ENCODE results near the gene POF1B. TPM values are rescaled to one million over a fixed set of nuclear protein-coding genes. Genes with fewer than 3 reads are reported as not detected.

The POF1B gene, protein sequence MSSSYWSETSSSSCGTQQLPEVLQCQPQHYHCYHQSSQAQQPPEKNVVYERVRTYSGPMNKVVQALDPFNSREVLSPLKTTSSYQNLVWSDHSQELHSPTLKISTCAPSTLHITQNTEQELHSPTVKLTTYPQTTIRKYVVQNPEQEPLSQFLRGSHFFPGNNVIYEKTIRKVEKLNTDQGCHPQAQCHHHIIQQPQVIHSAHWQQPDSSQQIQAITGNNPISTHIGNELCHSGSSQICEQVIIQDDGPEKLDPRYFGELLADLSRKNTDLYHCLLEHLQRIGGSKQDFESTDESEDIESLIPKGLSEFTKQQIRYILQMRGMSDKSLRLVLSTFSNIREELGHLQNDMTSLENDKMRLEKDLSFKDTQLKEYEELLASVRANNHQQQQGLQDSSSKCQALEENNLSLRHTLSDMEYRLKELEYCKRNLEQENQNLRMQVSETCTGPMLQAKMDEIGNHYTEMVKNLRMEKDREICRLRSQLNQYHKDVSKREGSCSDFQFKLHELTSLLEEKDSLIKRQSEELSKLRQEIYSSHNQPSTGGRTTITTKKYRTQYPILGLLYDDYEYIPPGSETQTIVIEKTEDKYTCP
- total RNA-seq (2012; rRNA removed) (not detected in 2 replicates), polyA plus RNA-seq (2012; rRNA removed) (not detected in 2 replicates), Bru-seq, nascent RNA (percentile 8 among the genes with signal in this experiment), BruChase-seq, experiment 1, labeled RNA remaining after a 6-hour chase (percentile 3 among the genes with signal in this experiment), BruChase-seq, experiment 2, labeled RNA remaining after a 2-hour chase (percentile 2 among the genes with signal in this experiment)
- polyA plus RNA-seq (2012; cell fraction: cytosol; rRNA removed): not detected in 2 replicates
- not detected in 2 replicates for polyA plus RNA-seq (2012; cell fraction: nucleus; rRNA removed; ENCODE audit: low replicate concordance)
- long read RNA-seq: 0 reads

DNA sequence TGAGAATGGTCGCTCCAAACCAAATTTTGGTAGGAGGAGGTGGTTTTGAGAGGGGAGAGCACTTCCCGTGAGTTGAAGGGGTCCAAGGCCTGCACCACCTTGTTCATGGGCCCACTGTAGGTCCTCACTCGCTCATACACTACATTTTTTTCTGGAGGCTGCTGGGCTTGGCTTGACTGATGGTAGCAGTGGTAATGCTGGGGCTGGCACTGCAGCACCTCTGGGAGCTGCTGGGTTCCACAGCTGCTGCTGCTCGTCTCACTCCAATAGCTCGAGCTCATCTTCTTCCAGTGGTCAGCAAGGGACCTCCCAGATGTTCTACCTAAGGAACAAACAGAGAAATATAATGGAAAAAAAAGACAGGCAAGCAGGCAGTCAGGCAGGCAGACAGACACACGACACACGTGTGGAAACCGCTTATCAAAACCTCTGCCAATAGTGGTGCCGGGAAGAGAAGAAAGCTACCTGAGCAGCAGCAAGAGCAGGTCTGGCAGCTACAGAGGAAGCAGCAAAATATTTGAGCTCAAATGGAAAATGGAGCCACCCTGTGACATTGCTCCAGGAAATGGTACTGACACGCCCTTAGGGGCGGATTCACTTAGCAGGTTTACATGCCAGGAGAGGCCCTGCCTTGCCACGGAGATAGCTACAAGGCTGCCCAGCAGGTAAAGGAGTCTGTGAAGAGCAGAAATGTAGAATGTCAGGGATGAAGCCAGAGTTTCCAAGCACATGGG lies at the start of gene POF1B:
POF1B (minus strand) TSS at position 492 of the 734 bp plus-strand sequence; CDS start at position 281, 211 bp downstream.
- in situ Hi-C loops (cut with MboI; ENCODE audit: low sequenced_read_pairs): no loop called here
- no peak within 1 kb of the TSS for H2BK20ac ChIP-seq (ENCODE audit: low read depth, low read length)
- no peaks in the 10 kb centered on the region for H3K27me3 ChIP-seq (ENCODE audit: control insufficient read depth, insufficient read depth, low read length)
- no peak within 1 kb of the TSS for H3K27ac ChIP-seq (ENCODE audit: insufficient read depth, low read length)
- intact Hi-C loops (cut with micrococcal nuclease): no loop called here
- no peaks in the 10 kb centered on the region for H3K9me1 ChIP-seq (ENCODE audit: insufficient read depth, low read length)
- dilution Hi-C loops (cut with HindIII; ENCODE audit: low sequenced_read_pairs, unreplicated experiment): no loop called here
- H4K8ac ChIP-seq (ENCODE audit: low read depth in 2 of 2, low read length in 2 of 2): no peak within 1 kb of the TSS
- H3K4me3 ChIP-seq (ENCODE audit: insufficient read depth, low read depth, low read length): no peak within 1 kb of the TSS
- TF ChIP-seq BHLHE40 (IDR thresholded peaks at IDR 0.05; ENCODE audit: low read depth, low read length): no peak
- no peak for TF ChIP-seq RAD21 (IDR thresholded peaks at IDR 0.05; ENCODE audit: low read length)
- no peak for TF ChIP-seq RCOR1 (IDR thresholded peaks at IDR 0.05; ENCODE audit: insufficient replicate concordance, low read length)
- TF ChIP-seq, protein P1, sequence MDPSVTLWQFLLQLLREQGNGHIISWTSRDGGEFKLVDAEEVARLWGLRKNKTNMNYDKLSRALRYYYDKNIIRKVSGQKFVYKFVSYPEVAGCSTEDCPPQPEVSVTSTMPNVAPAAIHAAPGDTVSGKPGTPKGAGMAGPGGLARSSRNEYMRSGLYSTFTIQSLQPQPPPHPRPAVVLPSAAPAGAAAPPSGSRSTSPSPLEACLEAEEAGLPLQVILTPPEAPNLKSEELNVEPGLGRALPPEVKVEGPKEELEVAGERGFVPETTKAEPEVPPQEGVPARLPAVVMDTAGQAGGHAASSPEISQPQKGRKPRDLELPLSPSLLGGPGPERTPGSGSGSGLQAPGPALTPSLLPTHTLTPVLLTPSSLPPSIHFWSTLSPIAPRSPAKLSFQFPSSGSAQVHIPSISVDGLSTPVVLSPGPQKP (IDR thresholded peaks at IDR 0.05; ENCODE audit: borderline replicate concordance, low read depth, low read length): no peak
- no peak for TF ChIP-seq MAZ (IDR thresholded peaks at IDR 0.05; ENCODE audit: borderline replicate concordance, low read depth, low read length)
- no peak for TF ChIP-seq MAFK (IDR thresholded peaks at IDR 0.05; ENCODE audit: low read depth, low read length)
- TF ChIP-seq SMC3 (IDR thresholded peaks at IDR 0.05; ENCODE audit: low read depth, low read length): no peak
- TF ChIP-seq FOS (IDR thresholded peaks at IDR 0.05; ENCODE audit: low read depth, low read length): no peak
- TF ChIP-seq CHD1 (IDR thresholded peaks at IDR 0.05; ENCODE audit: low read depth, low read length): no peak
- no peak for TF ChIP-seq MXI1 (IDR thresholded peaks at IDR 0.05; ENCODE audit: borderline replicate concordance, low read depth, low read length)
- TF ChIP-seq CEBPB (IDR thresholded peaks at IDR 0.05; ENCODE audit: low read depth, low read length): no peak
- no peak for TF ChIP-seq NFE2L2 (IDR thresholded peaks at IDR 0.05; ENCODE audit: low read depth, low read length)
- TF ChIP-seq, protein P2, sequence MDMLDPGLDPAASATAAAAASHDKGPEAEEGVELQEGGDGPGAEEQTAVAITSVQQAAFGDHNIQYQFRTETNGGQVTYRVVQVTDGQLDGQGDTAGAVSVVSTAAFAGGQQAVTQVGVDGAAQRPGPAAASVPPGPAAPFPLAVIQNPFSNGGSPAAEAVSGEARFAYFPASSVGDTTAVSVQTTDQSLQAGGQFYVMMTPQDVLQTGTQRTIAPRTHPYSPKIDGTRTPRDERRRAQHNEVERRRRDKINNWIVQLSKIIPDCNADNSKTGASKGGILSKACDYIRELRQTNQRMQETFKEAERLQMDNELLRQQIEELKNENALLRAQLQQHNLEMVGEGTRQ (IDR thresholded peaks at IDR 0.05; ENCODE audit: low read depth, low read length): no peak
- no peak within 1 kb of the TSS for H3K4ac ChIP-seq (ENCODE audit: low read depth, low read length)
- no peak within 1 kb of the TSS for H3K14ac ChIP-seq (replicated peaks; ENCODE audit: low read depth, low read length)
- ChIA-PET POLR2A (ENCODE audit: unreplicated experiment) (no interaction called here), CTCF (no interaction called here)
- H2AK9ac ChIP-seq (replicated peaks; ENCODE audit: low read depth, low read length, poor library complexity): no peak within 1 kb of the TSS
- H4K20me1 ChIP-seq (ENCODE audit: insufficient read depth, low read length): no peaks in the 10 kb centered on the region
- no peak within 1 kb of the TSS for H4K91ac ChIP-seq (ENCODE audit: insufficient read depth, low read depth, low read length)
- no peak within 1 kb of the TSS for H2BK120ac ChIP-seq (ENCODE audit: low read depth, low read length)
- H2BK15ac ChIP-seq (ENCODE audit: low read depth, low read length): no peak within 1 kb of the TSS
- H3K18ac ChIP-seq (ENCODE audit: low read depth, low read length): no peak within 1 kb of the TSS
- ATAC-seq (ENCODE audit: low read depth) (no peak), DNase-seq (no peak)
- no peak within 1 kb of the TSS for H3K23ac ChIP-seq (ENCODE audit: low read depth, low read length)
- H3K4me2 ChIP-seq (ENCODE audit: low read depth, low read length): no peak within 1 kb of the TSS
- BruUV-seq (replicated peaks): no TSS peak
- H3K36me3 ChIP-seq (ENCODE audit: control insufficient read depth, insufficient read depth, low read length): no peaks in the 10 kb centered on the region
- H3K56ac ChIP-seq (ENCODE audit: extremely low read depth, insufficient read depth, low read length): no peak within 1 kb of the TSS
- no peak within 1 kb of the TSS for H3K9ac ChIP-seq (ENCODE audit: low read depth, low read length)
- 42% methylated on average over 5 of the region's 12 CpGs; no CpG with 5 or more reads in 1 of the 2 experiments for WGBS, 2 experiments (ENCODE audit: extremely low coverage in 2 of 2, insufficient read length in 1 of 2)
- H3K79me1 ChIP-seq (ENCODE audit: low read depth in 1 of 2, low read length in 2 of 2): no peaks in the 10 kb centered on the region
- H3K4me1 ChIP-seq (ENCODE audit: control insufficient read depth, insufficient read depth, low read length): no peaks in the 10 kb centered on the region
- H2BK5ac ChIP-seq (ENCODE audit: low read depth, low read length, poor library complexity, severe bottlenecking): no peak within 1 kb of the TSS
- no peak within 1 kb of the TSS for H4K5ac ChIP-seq (ENCODE audit: low read depth, low read length)
- no peaks in the 10 kb centered on the region for H3K9me3 ChIP-seq (ENCODE audit: control insufficient read depth, insufficient read depth, low read length)
- H2AFZ ChIP-seq (replicated peaks; ENCODE audit: low read length, poor library complexity): no peak within 1 kb of the TSS
- H2AK5ac ChIP-seq (ENCODE audit: low read depth, low read length): no peak within 1 kb of the TSS
